Activated CD4-positive, alpha-beta T cell treated with anti-CD3 and anti-CD28 coated beads, Interleukin-2, amount 50 U/mL, for 48 hours (primary cell): Measurements from ENCODE around the gene RELA.

Source experiments
- DNase-seq, 2 experiments: peaks; one replicate each; pipeline ENCODE4 v3.0.0-alpha.2; 2020

The RELA gene

GRCh38 chr11:65629579-65629978, 33.1 kb downstream of the RELA start:
- DNase-seq, result no peak

- no peak for DNase-seq
These were observed 35.5 kb downstream of the RELA start for GRCh38 chr11:65627202-65627601.

DNA sequence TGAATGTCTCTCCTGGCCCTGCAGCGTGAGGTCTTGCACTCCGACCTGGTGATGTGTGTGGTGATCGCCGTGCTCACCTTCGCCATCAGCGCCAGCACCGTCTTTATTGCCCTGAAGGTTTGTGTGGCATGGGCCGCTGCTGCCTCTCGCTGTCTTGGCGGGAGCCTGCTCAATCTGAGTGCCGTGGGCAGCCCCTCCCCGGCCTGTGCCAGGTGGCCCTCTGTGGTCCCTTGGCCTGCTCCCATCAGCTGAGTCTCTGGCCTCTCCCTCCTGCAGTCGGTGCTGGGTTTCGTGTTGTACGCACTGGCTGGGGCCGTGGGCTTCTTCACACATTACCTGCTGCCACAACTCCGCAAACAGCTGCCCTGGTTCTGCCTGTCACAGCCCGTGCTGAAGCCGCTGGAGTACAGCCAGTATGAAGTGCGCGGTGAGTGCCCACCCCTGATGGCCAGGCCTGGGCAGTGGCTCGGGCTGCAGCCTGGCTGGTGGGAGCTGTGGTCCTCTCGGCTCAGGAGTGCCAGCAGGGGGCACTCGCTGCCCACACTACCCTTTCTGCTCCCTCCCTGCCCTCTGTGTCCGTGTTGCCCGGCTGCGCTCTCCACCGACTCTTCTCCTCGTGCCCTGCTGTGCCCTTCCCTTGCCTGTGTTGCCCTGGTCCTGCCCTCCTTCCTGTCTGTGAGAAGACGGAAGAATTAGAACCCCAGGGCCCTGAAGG, 36.9 kb downstream of the RELA start:
- DNase-seq, result peak; percentile 45 to 51

DNA sequence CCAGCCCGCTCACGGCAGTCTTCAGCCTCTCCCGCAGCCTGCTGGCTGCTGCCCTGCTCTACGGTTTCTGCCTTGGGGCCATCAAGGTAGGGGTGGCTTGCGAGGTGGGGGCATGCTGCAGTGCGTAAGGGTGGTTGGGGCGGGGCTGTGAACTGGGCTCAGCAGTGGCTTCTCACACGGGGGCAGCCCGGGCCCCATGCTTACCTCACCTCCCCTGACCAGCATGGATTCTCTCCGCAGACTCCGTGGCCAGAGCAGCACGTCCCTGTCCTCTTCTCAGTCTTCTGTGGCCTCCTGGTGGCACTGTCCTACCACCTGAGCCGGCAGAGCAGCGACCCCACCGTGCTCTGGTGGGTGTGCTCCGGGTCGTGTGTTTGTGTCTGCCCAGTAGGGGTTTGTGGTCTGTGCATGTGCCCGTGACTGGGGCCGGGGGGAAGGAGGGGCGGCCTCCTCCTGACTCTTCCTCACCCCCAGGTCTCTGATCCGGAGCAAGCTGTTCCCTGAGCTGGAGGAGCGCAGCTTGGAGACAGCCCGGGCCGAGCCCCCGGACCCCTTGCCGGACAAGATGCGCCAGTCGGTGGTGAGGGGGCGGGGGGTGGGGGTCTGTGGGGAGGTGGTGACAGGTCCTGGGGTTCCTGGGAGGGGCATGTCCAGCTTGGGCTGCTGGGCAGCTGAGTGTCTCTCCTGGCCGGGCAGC, 37.6 kb downstream of the RELA start:
- DNase-seq, result no peak

- no peak for DNase-seq
These were observed 38.7 kb downstream of the RELA start for GRCh38 chr11:65623852-65624616.

DNA sequence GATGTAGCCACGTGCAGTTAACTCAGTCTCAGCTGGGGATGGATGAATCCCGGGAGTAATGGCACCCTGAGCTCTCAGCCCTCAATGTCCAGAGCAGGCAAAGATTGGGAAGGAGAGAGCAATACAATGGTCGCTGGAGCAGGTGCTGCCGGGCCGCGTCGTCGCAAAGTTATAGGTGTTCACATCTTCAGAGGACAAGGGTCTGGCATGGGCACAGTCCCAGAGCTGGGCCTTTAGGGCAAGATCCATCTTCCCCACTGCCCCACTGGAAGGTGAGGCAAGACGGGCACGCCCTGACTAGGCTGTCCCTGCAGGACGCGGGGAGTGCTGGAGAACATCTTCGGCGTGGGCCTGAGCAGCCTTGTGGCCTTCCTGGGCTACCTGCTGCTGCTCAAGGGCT, 39.5 kb downstream of the RELA start:
- no peak for DNase-seq

DNA sequence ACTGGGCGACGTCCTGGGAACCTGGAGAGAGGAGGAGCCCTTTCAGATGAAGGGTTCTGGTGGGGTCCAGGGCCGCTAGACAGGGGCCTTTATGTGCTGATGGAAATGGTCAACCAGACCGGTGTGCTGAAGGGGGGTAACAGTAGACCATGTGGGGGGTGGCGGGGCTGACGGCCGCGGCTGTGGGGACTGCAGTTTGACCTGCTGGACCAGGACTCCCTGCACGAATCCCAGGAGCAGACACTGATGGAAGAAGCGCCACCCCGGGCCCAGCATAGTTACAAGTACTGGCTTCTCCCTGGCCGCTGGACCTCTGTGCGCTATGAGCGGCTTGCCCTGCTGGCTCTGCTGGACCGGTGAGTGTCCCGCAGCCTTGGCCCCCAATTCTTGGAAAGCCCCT, 40.7 kb downstream of the RELA start:
- no peak for DNase-seq

GRCh38 chr11:65621460-65621859, 41.3 kb downstream of the RELA start:
- DNase-seq, result no peak

DNA sequence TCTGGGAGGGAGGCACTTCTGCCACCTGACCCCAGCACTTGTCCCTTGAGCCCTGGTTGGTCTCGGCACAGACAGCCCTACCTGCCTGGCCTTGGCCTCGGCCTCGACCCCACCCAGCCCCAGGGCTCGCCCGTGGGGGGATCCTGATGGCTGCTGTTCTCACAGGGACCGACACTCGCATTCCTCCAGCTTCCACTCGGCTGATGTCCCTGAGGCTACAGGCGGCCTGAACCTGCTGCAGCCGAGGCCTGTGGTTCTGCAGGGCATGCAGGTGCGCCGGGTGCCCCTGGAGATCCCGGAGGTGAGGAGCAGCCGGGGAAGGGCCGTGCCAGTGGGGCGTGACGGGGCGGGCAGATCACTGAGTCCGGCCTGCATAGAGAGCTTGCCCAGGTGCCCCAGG, 42.0 kb downstream of the RELA start:
- no peak for DNase-seq

DNA sequence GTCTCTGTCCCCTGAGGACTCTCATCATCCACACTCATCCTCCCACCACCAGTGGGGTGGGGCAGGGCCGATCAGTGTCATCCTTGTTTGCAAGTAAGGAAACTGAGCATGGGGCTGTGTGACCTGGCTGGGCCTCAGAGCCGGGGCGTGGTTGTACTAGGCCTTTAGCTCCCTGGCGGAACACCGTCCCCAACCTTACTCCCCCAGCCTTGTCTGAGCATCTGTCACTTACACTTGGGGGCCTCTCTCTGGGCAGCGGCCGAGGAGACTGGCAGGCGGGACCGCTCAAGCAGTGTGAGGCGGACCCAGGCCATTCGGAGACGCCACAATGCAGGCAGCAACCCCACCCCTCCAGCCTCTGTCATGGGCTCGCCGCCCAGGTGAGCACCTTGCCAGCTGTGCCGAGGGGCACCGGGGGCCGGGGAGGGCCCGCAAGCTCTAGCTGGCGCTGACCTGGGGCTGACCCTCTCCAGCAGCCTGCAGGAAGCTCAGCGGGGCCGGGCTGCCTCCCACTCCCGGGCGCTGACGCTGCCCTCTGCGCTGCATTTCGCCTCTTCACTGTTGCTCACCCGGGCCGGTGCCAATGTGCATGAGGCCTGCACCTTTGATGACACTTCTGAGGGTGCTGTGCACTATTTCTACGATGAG, 43.3 kb downstream of the RELA start:
- DNase-seq, result no peak

- no peak for DNase-seq
These were observed 44.0 kb downstream of the RELA start for GRCh38 chr11:65618763-65619162.

DNA sequence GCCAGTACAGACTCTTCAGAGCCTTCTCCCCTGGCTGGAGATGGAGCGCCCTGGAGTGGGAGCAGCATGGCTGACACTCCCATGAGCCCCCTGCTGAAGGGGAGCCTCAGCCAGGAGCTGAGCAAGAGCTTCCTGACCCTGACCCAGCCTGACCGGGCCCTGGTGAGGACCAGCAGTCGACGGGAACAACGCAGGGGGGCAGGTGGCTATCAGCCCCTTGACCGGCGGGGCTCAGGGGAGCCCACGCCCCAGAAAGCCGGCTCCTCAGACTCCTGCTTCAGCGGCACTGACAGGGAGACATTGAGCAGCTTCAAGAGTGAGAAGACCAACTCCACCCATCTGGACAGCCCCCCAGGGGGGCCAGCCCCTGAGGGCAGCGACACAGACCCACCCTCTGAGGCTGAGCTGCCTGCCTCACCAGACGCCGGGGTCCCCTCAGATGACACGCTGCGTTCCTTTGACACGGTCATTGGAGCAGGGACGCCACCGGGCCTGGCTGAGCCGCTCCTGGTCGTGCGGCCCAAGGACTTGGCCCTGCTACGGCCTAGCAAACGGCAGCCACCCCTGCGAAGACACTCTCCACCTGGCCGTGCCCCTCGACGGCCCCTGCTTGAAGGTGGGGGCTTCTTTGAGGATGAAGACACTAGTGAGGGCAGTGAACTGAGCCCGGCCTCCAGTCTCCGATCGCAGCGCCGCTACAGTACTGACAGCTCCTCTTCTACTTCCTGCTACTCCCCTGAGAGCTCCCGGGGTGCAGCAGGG, 44.5 kb downstream of the RELA start:
- no peak for DNase-seq

- DNase-seq, result no peak
These were observed 45.4 kb downstream of the RELA start for GRCh38 chr11:65617136-65617850.

DNA sequence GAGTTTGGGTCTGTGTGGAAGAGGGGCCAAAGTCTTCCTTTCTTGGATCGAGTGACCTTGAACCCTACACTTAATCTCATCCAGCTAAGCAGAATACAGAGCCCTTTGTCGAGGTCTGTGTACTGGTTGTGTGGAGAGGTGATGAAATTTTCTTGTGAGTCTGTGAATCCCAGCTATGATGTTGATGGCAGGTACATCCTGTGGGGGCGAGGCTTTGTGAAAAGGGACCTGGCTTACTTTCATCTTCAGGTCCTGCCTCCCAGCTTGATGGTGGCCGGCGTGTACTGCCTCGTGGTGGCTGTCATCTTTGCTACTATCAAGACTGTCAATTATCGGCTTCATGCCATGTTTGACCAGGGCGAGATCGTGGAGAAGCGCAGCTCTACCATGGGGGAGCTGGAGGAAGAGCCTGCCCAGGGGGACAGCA, 46.1 kb downstream of the RELA start:
- peak in 1 of 2 experiments; percentile 30 for DNase-seq

- peak; percentile 54 to 62 for DNase-seq
These were observed 46.7 kb downstream of the RELA start for GRCh38 chr11:65615950-65616574.

- peak; percentile 100 for DNase-seq
These were observed 47.3 kb downstream of the RELA start, which contains the start of gene PCNX3 for GRCh38 chr11:65615229-65615949. Gene PCNX3 (plus strand): TSS chr11:65615776. CDS start chr11:65616312, 536 bp downstream.

GRCh38 chr11:65613091-65613928, 49.4 kb downstream of the RELA start:
- DNase-seq, result peak in 1 of 2 experiments; percentile 18

DNA sequence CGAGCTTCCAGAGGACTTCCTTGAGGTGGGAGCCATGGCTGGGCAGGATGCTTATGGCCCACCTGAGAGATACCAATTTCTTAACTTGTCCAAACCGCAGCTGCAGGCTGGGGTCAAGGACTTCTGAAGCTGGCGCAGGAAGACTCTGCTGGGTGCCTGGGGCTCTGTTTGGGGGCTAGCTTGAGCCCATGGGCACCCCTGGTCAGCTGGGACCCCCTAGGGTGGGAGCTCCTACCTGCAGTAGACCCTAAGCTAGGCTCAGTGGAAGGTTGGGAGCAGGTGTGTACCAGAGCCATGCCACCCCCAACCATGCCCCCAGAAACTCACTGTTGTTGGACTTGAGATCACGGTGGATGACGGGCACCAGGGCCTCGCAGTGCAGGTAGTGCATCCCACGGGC, 50.0 kb downstream of the RELA start:
- DNase-seq, result no peak
